H1 (cell line): ENCODE measurements around the gene STX19. TPM values are rescaled to one million over a fixed set of nuclear protein-coding genes. Genes with fewer than 3 reads are reported as not detected.

ENCODE experiments used
- CTCF ChIA-PET: fragments of 300-600 bp; sonication (Branson Sonifier 250); formaldehyde crosslinking; loops from one replicate; lab custom pipeline; 2021; ENCODE audit not compliant: partially characterized antibody; lab: Charles Lee
- POLR2A ChIA-PET: fragments of 300-600 bp; sonication (Branson Sonifier 250); formaldehyde crosslinking; loops from one replicate; lab custom pipeline; 2021; ENCODE audit warnings: inconsistent platforms; ENCODE audit not compliant: partially characterized antibody; lab: Charles Lee
- DNase-seq, 2 experiments: peaks; one replicate each; pipeline versions ENCODE4 v3.0.0 to v3.0.0-alpha.2; 2010 to 2022; ENCODE audit warnings: low spot score in 2 of 2, low read depth in 1 of 2, mixed read lengths in 1 of 2
- FAIRE-seq: peaks from 2 replicates; lab custom pipeline; 2011; peaks lifted over from hg19 to GRCh38; lab: Jason Lieb, UNC
- H2AFZ ChIP-seq: 2 replicates; pipeline ENCODE4 v1.8.1; 2012; ENCODE audit warnings: low read length, inconsistent platforms
- H2AK5ac ChIP-seq: 2 replicates; pipeline ENCODE4 v1.6.1; 2013; ENCODE audit warnings: low read depth, low read length
- H2BK120ac ChIP-seq: replicated peaks from 2 replicates; pipeline ENCODE3; 2013; ENCODE audit warnings: low read depth, low read length, inconsistent platforms
- H2BK12ac ChIP-seq: 2 replicates; pipeline ENCODE4 v1.6.1; 2013; ENCODE audit warnings: low read depth, low read length
- H2BK15ac ChIP-seq: 2 replicates; pipeline ENCODE4 v1.6.1; 2013; ENCODE audit warnings: low read length
- H2BK20ac ChIP-seq: 2 replicates; pipeline ENCODE4 v1.6.1; 2013; ENCODE audit warnings: low read length
- H2BK5ac ChIP-seq: 2 replicates; pipeline ENCODE4 v1.6.1; 2013; ENCODE audit warnings: low read depth, low read length
- H3K14ac ChIP-seq: 2 replicates; pipeline ENCODE4 v1.6.1; 2013; ENCODE audit warnings: inconsistent platforms; ENCODE audit not compliant: insufficient read length
- H3K18ac ChIP-seq: 2 replicates; pipeline ENCODE4 v1.6.1; 2013; ENCODE audit warnings: low read length; ENCODE audit errors: extremely low read depth
- H3K23ac ChIP-seq: 2 replicates; pipeline ENCODE4 v1.6.1; 2013; ENCODE audit warnings: inconsistent platforms; ENCODE audit not compliant: insufficient read length
- H3K23me2 ChIP-seq: 2 replicates; pipeline ENCODE4 v1.6.1; 2013; ENCODE audit warnings: low read depth, low read length
- H3K27ac ChIP-seq: 2 replicates; pipeline ENCODE4 v1.6.1; 2011; ENCODE audit warnings: low read depth, low read length, inconsistent platforms
- H3K27me3 ChIP-seq, 4 experiments: replicated peaks in 1 of 4; 1 replicate in 1 of 4; 2 replicates in 3 of 4; pipeline versions ENCODE4 v1.6.1 to v1.8.1; 2011 to 2013; ENCODE audit warnings: low read length in 3 of 4, mild to moderate bottlenecking in 3 of 4, inconsistent platforms in 2 of 4, mixed read lengths in 2 of 4, moderate library complexity in 1 of 4; ENCODE audit not compliant: control insufficient read depth in 3 of 4, insufficient read depth in 3 of 4; ENCODE audit errors: extremely low read depth in 1 of 4
- H3K36me3 ChIP-seq, 4 experiments: 2 replicates each; pipeline versions ENCODE4 v1.6.1 to v1.8.1; 2011 to 2013; ENCODE audit warnings: mild to moderate bottlenecking in 4 of 4, low read length in 3 of 4, moderate library complexity in 2 of 4, control low read depth in 1 of 4, inconsistent platforms in 1 of 4; ENCODE audit not compliant: insufficient read depth in 4 of 4, control insufficient read depth in 2 of 4
- H3K4ac ChIP-seq: replicated peaks from 2 replicates; pipeline ENCODE3; 2013; ENCODE audit warnings: low read length, low read depth, mixed read lengths, inconsistent platforms; ENCODE audit not compliant: insufficient read length
- H3K4me1 ChIP-seq, 4 experiments: replicated peaks in 1 of 4; 1 replicate in 1 of 4; 2 replicates in 3 of 4; pipeline versions ENCODE4 v1.6.1 to v1.8.1; 2011 to 2013; ENCODE audit warnings: low read length in 3 of 4, inconsistent platforms in 2 of 4, mixed read lengths in 1 of 4; ENCODE audit not compliant: insufficient read depth in 4 of 4, control insufficient read depth in 3 of 4
- H3K4me2 ChIP-seq, 2 experiments: 2 replicates each; pipeline versions ENCODE4 v1.6.1 to v1.8.1; 2011 to 2013; ENCODE audit warnings: low read depth in 2 of 2, low read length in 2 of 2, control low read depth in 1 of 2, inconsistent platforms in 1 of 2, mild to moderate bottlenecking in 1 of 2; ENCODE audit not compliant: insufficient read depth in 1 of 2
- H3K4me3 ChIP-seq, 4 experiments: fragments of 200-600, 300-600 bp in 1 of 4; sonication (generic), shearing (Covaris generic), sonication (Bioruptor Twin) in 1 of 4; 2 replicates each; pipeline versions ENCODE4 v1.5.1 to v1.8.1; 2011 to 2016; ENCODE audit warnings: low read length in 4 of 4, low read depth in 3 of 4, control low read depth in 2 of 4, inconsistent platforms in 2 of 4, mild to moderate bottlenecking in 2 of 4, mixed read lengths in 1 of 4, moderate library complexity in 1 of 4; ENCODE audit not compliant: insufficient read depth in 2 of 4; ENCODE audit errors: extremely low read depth in 1 of 4
- H3K56ac ChIP-seq: replicated peaks from 2 replicates; pipeline ENCODE3; 2013; ENCODE audit warnings: low read depth, mild to moderate bottlenecking, mixed read lengths, low read length, inconsistent platforms; ENCODE audit not compliant: insufficient read length
- H3K79me1 ChIP-seq: 2 replicates; pipeline ENCODE4 v1.6.1; 2013; ENCODE audit warnings: low read depth, low read length, control low read depth
- H3K79me2 ChIP-seq, 2 experiments: 2 replicates each; pipeline versions ENCODE4 v1.6.1 to v1.8.1; 2012 to 2013; ENCODE audit warnings: low read length in 2 of 2, mild to moderate bottlenecking in 2 of 2, inconsistent platforms in 1 of 2; ENCODE audit not compliant: insufficient read depth in 2 of 2, control insufficient read depth in 1 of 2
- H3K9ac ChIP-seq, 4 experiments: replicated peaks in 1 of 4; 1 replicate in 1 of 4; 2 replicates in 3 of 4; pipeline versions ENCODE4 v1.6.1 to v1.8.1; 2011 to 2013; ENCODE audit warnings: low read depth in 3 of 4, low read length in 3 of 4, control low read depth in 2 of 4, mild to moderate bottlenecking in 2 of 4, moderate library complexity in 2 of 4, inconsistent platforms in 1 of 4; ENCODE audit errors: extremely low read depth in 1 of 4
- H3K9me3 ChIP-seq, 2 experiments: 2 replicates each; pipeline versions ENCODE4 v1.6.1 to v1.8.1; 2012 to 2013; ENCODE audit warnings: mild to moderate bottlenecking in 2 of 2, moderate library complexity in 2 of 2, control low read depth in 1 of 2, inconsistent platforms in 1 of 2, low read depth in 1 of 2, low read length in 1 of 2, mixed read lengths in 1 of 2; ENCODE audit not compliant: insufficient read depth in 2 of 2
- H4K20me1 ChIP-seq, 2 experiments: replicated peaks in 1 of 2; 2 replicates each; pipeline versions ENCODE3 to v1.8.1; 2011 to 2013; ENCODE audit warnings: inconsistent platforms in 2 of 2, low read length in 2 of 2, mild to moderate bottlenecking in 1 of 2; ENCODE audit not compliant: insufficient read depth in 2 of 2, control insufficient read depth in 1 of 2
- H4K5ac ChIP-seq: 2 replicates; pipeline ENCODE4 v1.6.1; 2013; ENCODE audit warnings: low read length, low read depth, mixed read lengths, inconsistent platforms; ENCODE audit not compliant: insufficient read length
- H4K8ac ChIP-seq: 2 replicates; pipeline ENCODE4 v1.8.0; 2013; ENCODE audit warnings: mild to moderate bottlenecking, moderate library complexity, low read length, inconsistent platforms; ENCODE audit not compliant: insufficient read depth; ENCODE audit errors: extremely low read depth
- H4K91ac ChIP-seq: replicated peaks from 2 replicates; pipeline ENCODE3; 2013; ENCODE audit warnings: low read length, mixed read lengths, inconsistent platforms; ENCODE audit not compliant: insufficient read length
- CHD2 ChIP-seq: IDR thresholded peaks from 2 replicates; pipeline ENCODE4 v1.6.1; 2012; ENCODE audit warnings: low read length, improper control_type of control experiment
- WGBS, 2 experiments: shearing (Covaris generic) in 1 of 2; methylation state at CpG; one replicate each; pipeline versions ENCODE4 v1.1.6 to v1.1.7; 2013 to 2015; ENCODE audit warnings: low lambda C conversion rate in 2 of 2, mixed read lengths in 2 of 2, inconsistent platforms in 1 of 2, low coverage in 1 of 2, missing lambda C conversion rate in 1 of 2; ENCODE audit not compliant: insufficient replicate concordance in 2 of 2, insufficient coverage in 1 of 2, insufficient read length in 1 of 2; ENCODE audit errors: extremely low coverage in 1 of 2, missing lambda C conversion rate in 1 of 2; 5-methylcytosine and 5-hydroxymethylcytosine counted together
- polyA plus RNA-seq, 7 experiments: library from polyadenylated mRNA; depleted of rRNA in 3 of 7; stranded (reverse) in 5 of 7; unstranded in 2 of 7; fragments of >200 nt in 5 of 7; fragments of 200-250 nt in 2 of 7; gene quantifications; 1 replicate in 5 of 7; 2 replicates in 1 of 7; 4 replicates in 1 of 7; pipeline versions ENCODE4 v1.2.1 to v1.2.3, GENCODE V29; 2011 to 2013; ENCODE audit warnings: missing spikeins in 2 of 7, mixed read lengths in 2 of 7
- total RNA-seq: library from RNA; stranded (reverse); fragmentation: NEBNext Ultra II Directional; extraction: Animal tissue kit (Norgen Biotek cat#: 25700); gene quantifications from 2 replicates; pipeline ENCODE4 v1.2.1, GENCODE V29; 2021

Gene STX19
- total and polyA plus RNA-seq, 2 of the 8 experiments (the other 6 are each of a cell fraction or from before 2014, with no cell fraction given): not detected

DNA sequence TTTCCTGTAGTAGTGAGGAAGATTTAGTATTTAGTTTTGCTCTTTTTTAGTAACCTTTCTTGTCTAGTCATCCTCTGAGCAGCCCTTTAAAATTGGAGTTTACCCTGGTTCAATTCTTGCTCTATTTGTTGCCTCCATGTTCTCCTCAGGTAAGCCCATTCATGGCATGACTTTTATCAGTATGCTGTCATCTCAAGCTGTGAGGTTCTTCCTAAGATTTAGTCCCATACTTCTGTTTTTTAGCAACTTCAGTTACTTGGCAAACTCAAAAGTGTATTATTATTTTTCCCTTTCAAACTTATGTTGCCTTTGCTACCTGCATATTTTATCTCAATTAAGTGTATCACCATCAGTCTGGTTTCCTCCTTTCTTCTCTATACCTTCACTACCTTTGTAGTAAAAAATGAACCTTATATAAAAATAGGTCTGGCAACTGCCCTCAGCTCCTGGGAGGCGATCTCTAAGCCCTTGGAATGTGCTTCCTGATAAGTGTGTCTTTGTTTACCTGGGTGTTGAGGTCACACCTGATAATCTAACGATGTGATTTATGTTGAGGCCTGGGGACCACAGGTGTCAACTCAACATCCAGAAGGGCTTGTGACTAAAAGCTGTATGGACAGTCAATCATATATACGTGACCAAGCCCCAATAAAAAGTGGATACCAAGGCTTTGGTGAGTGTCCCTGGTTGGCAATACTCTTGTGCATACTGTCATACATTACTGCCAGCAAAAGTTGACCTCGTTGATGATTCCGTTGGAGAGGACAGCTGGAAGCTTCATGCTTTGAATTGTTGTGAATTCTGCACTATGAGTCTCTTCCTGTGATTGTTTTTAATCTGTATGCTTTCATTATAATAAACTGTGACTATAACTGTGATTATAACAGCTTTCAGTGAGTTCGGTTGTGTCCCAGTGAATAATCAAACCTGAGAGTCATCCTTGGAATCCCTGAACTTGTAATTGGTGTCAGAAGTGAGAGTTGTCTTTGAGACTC, 38.4 kb upstream of the STX19 start:
- Histone ChIP-seq H4K20me1 (no peaks in the 10 kb centered on the region), H2BK120ac (no peak overlapping the region), H3K36me3 (no peaks in the 10 kb centered on the region; a peak in 1 of 8 replicates), H3K4me1 (peaks cover 0 to 2% (median 0%) of the 10 kb centered on the region in 4 experiments; a peak in 2 of 7 replicates), H4K5ac (no peak overlapping the region), H4K91ac (no peak overlapping the region), H3K23ac (no peak overlapping the region), H2AFZ (no peak overlapping the region), H3K14ac (no peak overlapping the region), H3K18ac (no peak overlapping the region), H4K8ac (no peak overlapping the region), H3K4ac (no peak overlapping the region), H2BK5ac (no peak overlapping the region), H2BK15ac (no peak overlapping the region), H3K4me3 (no peak overlapping the region), H3K56ac (no peak overlapping the region), H2BK12ac (no peak overlapping the region), H3K4me2 (no peak overlapping the region), H3K9me3 (no peaks in the 10 kb centered on the region; a peak in 1 of 4 replicates), H3K27me3 (no peaks in the 10 kb centered on the region), H3K27ac (no peak overlapping the region), H2BK20ac (no peak overlapping the region), H2AK5ac (no peak overlapping the region), H3K79me2 (peaks cover 0 to 4% of the 10 kb centered on the region in 2 experiments; a peak in 1 of 4 replicates), H3K23me2 (peaks cover 7% of the 10 kb centered on the region; the same call in 1 of the 2 replicates), H3K79me1 (no peaks in the 10 kb centered on the region), H3K9ac (peak overlapping the region in 1 of 4 experiments; percentile 34; a peak in 1 of 7 replicates)
- ChIA-PET CTCF (interaction anchor here (1.6 kb wide), 1 partner anchor 11 kb away, joined by 3 read pairs; no protein-coding TSS in a partner anchor), POLR2A (no interaction called here)
- TF ChIP-seq CHD2: no peak
- DNase-seq (no peak), FAIRE-seq (no peak)
- WGBS, 2 experiments: 92% methylated on average over 6 of the region's 6 CpGs; no CpG with 5 or more reads in 1 of the 2 experiments
